K562 (cell line): ENCODE results near the gene DHX36. TPM values are rescaled to one million over a fixed set of nuclear protein-coding genes. Genes with fewer than 3 reads are reported as not detected.

Source experiments
- ATAC-seq: fragments of 200-7000 bp; cut with Tn5 transposase; 3 replicates; pipeline ENCODE4 v1.9.1; 2020; ENCODE audit warnings: moderate library complexity
- BruUV-seq: library from RNA; stranded (reverse); fragments of 400-500 nt; replicated peaks from 2 replicates; lab custom pipeline; 2021; lab: Mats Ljungman, UMichigan
- CTCF ChIA-PET: fragments of 300-600 bp; formaldehyde crosslinking; extraction: SDS; loops from one replicate; lab custom pipeline; 2021; ENCODE audit warnings: low intra/inter-chr PET ratio; lab: Yijun Ruan, JAX
- POLR2A ChIA-PET: fragments of 300-600, 350-650 bp; sonication (Branson Sonifier 250); formaldehyde crosslinking; extraction: SDS; loops from one replicate; lab custom pipeline; 2021; ENCODE audit warnings: antibody characterized with exemption, inconsistent platforms; lab: Yijun Ruan, JAX
- DNase-seq, 4 experiments: peaks; one replicate each; pipeline versions ENCODE4 v3.0.0 to v3.0.0-alpha.2; 2011 to 2018; ENCODE audit warnings: low spot score in 3 of 4, mixed read lengths in 3 of 4; ENCODE audit errors: extremely low read depth in 1 of 4
- FAIRE-seq: peaks from 2 replicates; lab custom pipeline; 2011; peaks lifted over from hg19 to GRCh38; lab: Jason Lieb, UNC
- H2AFZ ChIP-seq: 2 replicates; pipeline ENCODE4 v1.6.0; 2011; ENCODE audit warnings: low read depth, low read length, control low read depth, inconsistent platforms
- H3K27ac ChIP-seq: fragments of 200-600 bp; 3 replicates; pipeline ENCODE4 v1.8.0; 2011; ENCODE audit warnings: low read depth, mild to moderate bottlenecking, control low read depth, inconsistent platforms, low read length, moderate library complexity, mixed read lengths; ENCODE audit errors: extremely low read depth
- H3K27me3 ChIP-seq, 2 experiments: fragments of 300-600 bp in 1 of 2; 2 replicates in 1 of 2; 3 replicates in 1 of 2; pipeline versions ENCODE4 v1.6.0 to v1.8.0; 2011; ENCODE audit warnings: inconsistent platforms in 2 of 2, low read length in 2 of 2, mild to moderate bottlenecking in 1 of 2, mixed read lengths in 1 of 2, moderate library complexity in 1 of 2; ENCODE audit not compliant: control insufficient read depth in 2 of 2, insufficient read depth in 2 of 2
- H3K36me3 ChIP-seq: fragments of 300-600 bp; 3 replicates; pipeline ENCODE4 v1.8.0; 2011; ENCODE audit warnings: mild to moderate bottlenecking, low read length, inconsistent platforms; ENCODE audit not compliant: control insufficient read depth, insufficient read depth
- H3K4me1 ChIP-seq, 2 experiments: fragments of 200-600 bp in 1 of 2; replicated peaks in 1 of 2; 2 replicates in 1 of 2; 3 replicates in 1 of 2; pipeline versions ENCODE4 v1.5.1 to v1.8.0; 2011; ENCODE audit warnings: inconsistent platforms in 2 of 2, low read length in 2 of 2, mild to moderate bottlenecking in 1 of 2, mixed read lengths in 1 of 2, moderate library complexity in 1 of 2; ENCODE audit not compliant: control insufficient read depth in 2 of 2, insufficient read depth in 2 of 2
- H3K4me2 ChIP-seq: 2 replicates; pipeline ENCODE4 v1.6.1; 2011; ENCODE audit warnings: low read length, control low read depth, inconsistent platforms, mixed read lengths; ENCODE audit not compliant: insufficient read depth
- H3K4me3 ChIP-seq: fragments of 200-600 bp; sonication (generic), shearing (Covaris generic); 2 replicates; pipeline ENCODE4 v1.5.1; 2016; ENCODE audit warnings: control low read depth, inconsistent platforms
- H3K79me2 ChIP-seq: fragments of 200-600 bp; 3 replicates; pipeline ENCODE4 v1.8.0; 2011; ENCODE audit warnings: low read length, inconsistent platforms; ENCODE audit not compliant: control insufficient read depth, insufficient read depth
- H3K9ac ChIP-seq, 2 experiments: 2 replicates each; pipeline versions ENCODE4 v1.6.0 to v1.6.1; 2011; ENCODE audit warnings: low read depth in 2 of 2, low read length in 2 of 2, control low read depth in 1 of 2, inconsistent platforms in 1 of 2, mild to moderate bottlenecking in 1 of 2, mixed read lengths in 1 of 2; ENCODE audit not compliant: insufficient read depth in 1 of 2
- H3K9me1 ChIP-seq: one replicate; pipeline ENCODE4 v1.6.0; 2011; ENCODE audit warnings: inconsistent platforms, mild to moderate bottlenecking, low read length, moderate library complexity; ENCODE audit not compliant: control insufficient read depth, insufficient read depth
- H3K9me3 ChIP-seq: replicated peaks from 2 replicates; pipeline ENCODE4 v1.5.1; 2011; ENCODE audit warnings: low read depth, low read length, inconsistent platforms; ENCODE audit not compliant: control insufficient read depth, insufficient read depth
- H4K20me1 ChIP-seq: replicated peaks from 2 replicates; pipeline ENCODE4 v1.6.1; 2011; ENCODE audit warnings: low read length, inconsistent platforms, mixed read lengths; ENCODE audit not compliant: control insufficient read depth, insufficient read depth
- ADNP ChIP-seq: fragments of 200-800 bp; sonication (Bioruptor generic); IDR thresholded peaks from 2 replicates; pipeline ENCODE4 v1.6.1; 2016; ENCODE audit warnings: missing genetic modification characterization, missing compliant biosample characterization
- FOXA3 ChIP-seq, 2 experiments: fragments of 450-650 bp in 1 of 2; sonication (generic) in 1 of 2; formaldehyde crosslinking; IDR thresholded peaks in 1 of 2; conservative IDR thresholded peaks in 1 of 2; 2 replicates each; pipeline versions ENCODE4 v1.4.0 to v1.8.0; 2020 to 2022; ENCODE audit warnings: mild to moderate bottlenecking in 2 of 2, missing genetic modification reagents in 1 of 2
- FUS ChIP-seq: fragments of 200-400 bp; formaldehyde crosslinking; optimal IDR thresholded peaks from 2 replicates; pipeline ENCODE3; 2017; ENCODE audit warnings: low read depth, low read length
- SLC30A9 ChIP-seq: fragments of 250-450 bp; sonication (Bioruptor Pico); IDR thresholded peaks from 2 replicates; pipeline ENCODE4 v1.8.0; 2022; ENCODE audit warnings: mild to moderate bottlenecking, moderate library complexity
- TGIF2 ChIP-seq: sonication (generic); formaldehyde crosslinking; IDR thresholded peaks from 2 replicates; pipeline ENCODE4 v1.8.1; 2022; ENCODE audit warnings: mild to moderate bottlenecking, missing genetic modification reagents, moderate library complexity
- WHSC1 ChIP-seq: IDR thresholded peaks from one replicate; pipeline ENCODE4 v1.6.1; 2012; ENCODE audit warnings: low read length, control low read depth, inconsistent platforms
- ZNF408 ChIP-seq: fragments of 250-450 bp; sonication (Bioruptor Pico); IDR thresholded peaks from 2 replicates; pipeline ENCODE4 v1.4.0; 2020; ENCODE audit warnings: low read depth, mild to moderate bottlenecking, moderate library complexity
- ZNF77 ChIP-seq: fragments of 250-450 bp; sonication (Bioruptor Pico); IDR thresholded peaks from 2 replicates; pipeline ENCODE4 v1.5.0; 2020
- ZNF785 ChIP-seq: fragments of 250-450 bp; sonication (Bioruptor Pico); IDR thresholded peaks from 2 replicates; pipeline ENCODE4 v1.4.0; 2020; ENCODE audit warnings: mild to moderate bottlenecking
- WGBS: fragments of 100-300 bp; shearing (Covaris generic); methylation state at CpG from one replicate; pipeline ENCODE4 v1.1.6; 2016; ENCODE audit warnings: low coverage, mixed read lengths; ENCODE audit not compliant: insufficient coverage; ENCODE audit errors: missing lambda C conversion rate; 5-methylcytosine and 5-hydroxymethylcytosine counted together
- in situ Hi-C: fragments of 300-500 bp; cut with MboI; formaldehyde crosslinking; loops from 4 replicates; pipeline ENCODE4 v1.15.0; 2018; ENCODE audit warnings: inconsistent platforms, mixed read lengths
- intact Hi-C: fragments of 100-400 bp; cut with micrococcal nuclease; formaldehyde crosslinking; loops from 2 replicates; pipeline ENCODE4 v1.14.2; 2022
- polyA plus RNA-seq, 8 experiments: library from polyadenylated mRNA; depleted of rRNA in 4 of 8; stranded (reverse) in 5 of 8; unstranded in 3 of 8; fragments of >200 nt; fragmentation: Nextera tagmentation in 2 of 8; fragmentation: Illumina TruSeq in 1 of 8; extraction: Ambion mirVana in 2 of 8; extraction: Trizol in 1 of 8; gene quantifications; 2 replicates each; pipeline versions ENCODE4 v1.2.1 to v1.2.3, GENCODE V29; 2011 to 2014; ENCODE audit warnings: inconsistent platforms in 1 of 8, missing spikeins in 1 of 8
- total RNA-seq, 7 experiments: library from RNA; depleted of rRNA in 6 of 7; stranded (reverse); fragments of >200 nt in 6 of 7; fragmentation: Illumina TruSeq in 2 of 7; extraction: Trizol in 2 of 7; gene quantifications; 2 replicates each; pipeline versions ENCODE4 v1.2.1 to v1.2.3, GENCODE V29; 2011 to 2021; ENCODE audit warnings: low replicate concordance in 1 of 7
- TF ChIP-seq, protein P1 (sequence below): fragments of 450-650 bp; IDR thresholded peaks from 2 replicates; pipeline ENCODE4 v1.6.1; 2016; ENCODE audit warnings: low read depth, mild to moderate bottlenecking, moderate library complexity
- TF ChIP-seq, protein P2 (sequence below), 3 experiments: fragments of 200-800 bp in 1 of 3; sonication (Bioruptor generic) in 1 of 3; sonication (generic) in 1 of 3; formaldehyde crosslinking in 1 of 3; IDR thresholded peaks; 2 replicates each; pipeline versions ENCODE4 v1.6.1 to v1.8.0; 2016 to 2022; ENCODE audit warnings: mild to moderate bottlenecking in 2 of 3, missing compliant biosample characterization in 2 of 3, missing genetic modification characterization in 2 of 3, missing genetic modification reagents in 1 of 3
- TF ChIP-seq, protein P3 (sequence below): fragments of 450-650 bp; IDR thresholded peaks from 2 replicates; pipeline ENCODE4 v1.7.0; 2016; ENCODE audit warnings: borderline replicate concordance

Gene DHX36
- total and polyA plus RNA-seq, 9 of the 15 experiments (the other 6 are each of a cell fraction or from before 2014, with no cell fraction given) = 44.3 to 98.7 (median 57.0) TPM

DNA sequence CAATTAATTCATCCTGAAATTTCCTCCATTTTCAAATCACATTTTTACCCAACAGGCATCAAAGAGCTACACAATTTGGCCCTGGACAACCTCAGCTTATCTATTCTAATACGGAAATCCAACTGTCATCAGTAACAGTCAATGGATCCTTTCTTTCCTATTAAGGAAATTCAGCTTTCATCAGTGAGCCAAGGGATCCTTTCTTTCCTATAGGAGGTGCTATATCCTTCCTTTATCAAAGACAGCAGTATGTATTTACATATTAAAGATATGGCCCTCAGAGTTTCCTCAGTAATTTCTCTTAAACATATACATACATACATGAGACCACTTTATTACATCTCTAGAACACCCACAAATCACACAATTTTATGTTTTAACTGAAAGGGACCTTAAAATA lies 10.1 kb downstream of the DHX36 start:
- in situ Hi-C loops (loop anchor here (25.0 kb wide), 1 partner anchor 1548 kb away; the partner anchor contains the start of genes GMPS and SLC33A1), intact Hi-C loops (no loop called here)
- H3K36me3 ChIP-seq = peaks cover 86% of the 10 kb centered on the region
- TF ChIP-seq, protein P1, sequence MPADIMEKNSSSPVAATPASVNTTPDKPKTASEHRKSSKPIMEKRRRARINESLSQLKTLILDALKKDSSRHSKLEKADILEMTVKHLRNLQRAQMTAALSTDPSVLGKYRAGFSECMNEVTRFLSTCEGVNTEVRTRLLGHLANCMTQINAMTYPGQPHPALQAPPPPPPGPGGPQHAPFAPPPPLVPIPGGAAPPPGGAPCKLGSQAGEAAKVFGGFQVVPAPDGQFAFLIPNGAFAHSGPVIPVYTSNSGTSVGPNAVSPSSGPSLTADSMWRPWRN = no peak
- TF ChIP-seq ZNF77 (CRISPR knock-in tag) (no peak), SLC30A9 (CRISPR knock-in tag) (no peak), ZNF408 (no peak), WHSC1 (no peak), ZNF785 (no peak), FUS (no peak), ADNP (no peak), TGIF2 (CRISPR knock-in tag) (no peak), FOXA3 (CRISPR knock-in tag; conservative IDR thresholded peaks at IDR 0.05 in 1 of 2, IDR thresholded peaks at IDR 0.05 in 1 of 2) (no peak)
- TF ChIP-seq, protein P2, sequence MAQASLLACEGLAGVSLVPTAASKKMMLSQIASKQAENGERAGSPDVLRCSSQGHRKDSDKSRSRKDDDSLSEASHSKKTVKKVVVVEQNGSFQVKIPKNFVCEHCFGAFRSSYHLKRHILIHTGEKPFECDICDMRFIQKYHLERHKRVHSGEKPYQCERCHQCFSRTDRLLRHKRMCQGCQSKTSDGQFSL (CRISPR knock-in tag; IDR thresholded peaks at IDR 0.05) = no peak
- TF ChIP-seq, protein P2 (tag; IDR thresholded peaks at IDR 0.05) = no peak
- TF ChIP-seq, protein P3, sequence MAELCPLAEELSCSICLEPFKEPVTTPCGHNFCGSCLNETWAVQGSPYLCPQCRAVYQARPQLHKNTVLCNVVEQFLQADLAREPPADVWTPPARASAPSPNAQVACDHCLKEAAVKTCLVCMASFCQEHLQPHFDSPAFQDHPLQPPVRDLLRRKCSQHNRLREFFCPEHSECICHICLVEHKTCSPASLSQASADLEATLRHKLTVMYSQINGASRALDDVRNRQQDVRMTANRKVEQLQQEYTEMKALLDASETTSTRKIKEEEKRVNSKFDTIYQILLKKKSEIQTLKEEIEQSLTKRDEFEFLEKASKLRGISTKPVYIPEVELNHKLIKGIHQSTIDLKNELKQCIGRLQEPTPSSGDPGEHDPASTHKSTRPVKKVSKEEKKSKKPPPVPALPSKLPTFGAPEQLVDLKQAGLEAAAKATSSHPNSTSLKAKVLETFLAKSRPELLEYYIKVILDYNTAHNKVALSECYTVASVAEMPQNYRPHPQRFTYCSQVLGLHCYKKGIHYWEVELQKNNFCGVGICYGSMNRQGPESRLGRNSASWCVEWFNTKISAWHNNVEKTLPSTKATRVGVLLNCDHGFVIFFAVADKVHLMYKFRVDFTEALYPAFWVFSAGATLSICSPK = no peak
- peaks cover 53% of the 10 kb centered on the region for H3K79me2 ChIP-seq
- no TSS peak for BruUV-seq
- POLR2A ChIA-PET = interaction anchor here (1.0 to 1.4 kb wide), 3 partner anchors 9 to 11 kb away, joined by 3 to 5 read pairs (median 3); no protein-coding TSS in a partner anchor
- H4K20me1 ChIP-seq = no peaks in the 10 kb centered on the region; the same call in 1 of the 2 replicates
- 100% methylated on average over 1 of the region's 1 CpG for WGBS
- DNase-seq (no peak), FAIRE-seq (no peak), ATAC-seq (no peak)
- H3K27me3 ChIP-seq = no peaks in the 10 kb centered on the region
- no peak overlapping the region for H3K4me2 ChIP-seq
- no peak overlapping the region for H3K4me3 ChIP-seq
- no peak overlapping the region for H3K27ac ChIP-seq
- no peak overlapping the region for H3K9ac ChIP-seq
- H3K9me3 ChIP-seq = no peaks in the 10 kb centered on the region; the same call in 1 of the 2 replicates
- H3K9me1 ChIP-seq = no peaks in the 10 kb centered on the region
- no peak overlapping the region for H2AFZ ChIP-seq
- H3K4me1 ChIP-seq = no peaks in the 10 kb centered on the region
- CTCF ChIA-PET = no interaction called here
